A673 (cell line): ENCODE measurements around the gene SLC12A3.

Experiments used
- EZH2 ChIP-seq: fragments of 200-600 bp; sonication (generic); IDR thresholded peaks from 2 replicates; pipeline ENCODE4 v1.6.1; 2017; ENCODE audit warnings: borderline replicate concordance, low read depth, mild to moderate bottlenecking, mixed read lengths, antibody characterized with exemption, low read length; ENCODE audit not compliant: poor library complexity, severe bottlenecking
- TF ChIP-seq, protein P1 (sequence below): fragments of 300-800, 200-600 bp; sonication (generic); conservative IDR thresholded peaks from 2 replicates; pipeline ENCODE4 v1.5.1; 2017; ENCODE audit warnings: low read depth, mild to moderate bottlenecking, antibody characterized with exemption, low read length, moderate library complexity, mixed read lengths

DNA sequence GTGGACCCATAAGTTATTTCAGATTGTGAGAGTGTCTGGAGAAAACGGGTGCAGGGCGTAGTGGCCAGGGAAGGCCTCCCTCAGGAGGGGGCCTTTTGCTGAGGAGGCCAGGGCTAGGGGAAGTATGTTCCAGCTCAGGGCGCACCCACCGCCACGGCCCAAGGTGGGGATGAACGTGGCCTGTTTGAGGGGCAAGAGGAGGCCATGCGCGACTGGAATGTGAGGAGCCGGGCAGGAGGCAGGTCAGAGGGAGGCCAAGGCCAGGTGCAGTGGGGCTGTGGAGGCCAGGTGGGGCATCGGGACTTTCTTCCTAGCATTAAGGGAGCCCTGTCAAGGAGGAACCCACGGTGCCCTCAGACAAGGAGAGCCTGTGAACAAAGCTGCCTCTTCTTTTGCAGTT is 26.7 kb downstream of the SLC12A3 start:
- TF ChIP-seq, protein P1, sequence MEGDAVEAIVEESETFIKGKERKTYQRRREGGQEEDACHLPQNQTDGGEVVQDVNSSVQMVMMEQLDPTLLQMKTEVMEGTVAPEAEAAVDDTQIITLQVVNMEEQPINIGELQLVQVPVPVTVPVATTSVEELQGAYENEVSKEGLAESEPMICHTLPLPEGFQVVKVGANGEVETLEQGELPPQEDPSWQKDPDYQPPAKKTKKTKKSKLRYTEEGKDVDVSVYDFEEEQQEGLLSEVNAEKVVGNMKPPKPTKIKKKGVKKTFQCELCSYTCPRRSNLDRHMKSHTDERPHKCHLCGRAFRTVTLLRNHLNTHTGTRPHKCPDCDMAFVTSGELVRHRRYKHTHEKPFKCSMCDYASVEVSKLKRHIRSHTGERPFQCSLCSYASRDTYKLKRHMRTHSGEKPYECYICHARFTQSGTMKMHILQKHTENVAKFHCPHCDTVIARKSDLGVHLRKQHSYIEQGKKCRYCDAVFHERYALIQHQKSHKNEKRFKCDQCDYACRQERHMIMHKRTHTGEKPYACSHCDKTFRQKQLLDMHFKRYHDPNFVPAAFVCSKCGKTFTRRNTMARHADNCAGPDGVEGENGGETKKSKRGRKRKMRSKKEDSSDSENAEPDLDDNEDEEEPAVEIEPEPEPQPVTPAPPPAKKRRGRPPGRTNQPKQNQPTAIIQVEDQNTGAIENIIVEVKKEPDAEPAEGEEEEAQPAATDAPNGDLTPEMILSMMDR = no peak
- TF ChIP-seq EZH2 = no peak
